NOMO-1 (cell line): ENCODE data around the gene HLA-B.
"Not testable (repeated sequence)": the region's sequence is repeated elsewhere in the genome, so short reads cannot be mapped to it uniquely, and the experiment has no call there.

Source experiments
- DNase-seq, 2 experiments: peaks; one replicate each; lab custom pipeline; 2025; ENCODE audit not compliant: unreplicated experiment in 2 of 2; lab: John Stamatoyannopoulos, UW

Gene HLA-B

GRCh38 chr6:31356946-31357466, at the start of gene HLA-B:
Gene HLA-B (minus strand): TSS chr6:31357179. CDS start chr6:31357158, 21 bp downstream.
- DNase-seq = peak; percentile 50 to 73

GRCh38 chr6:31405996-31406395, 49.0 kb upstream of the HLA-B start:
- DNase-seq = no peak

DNA sequence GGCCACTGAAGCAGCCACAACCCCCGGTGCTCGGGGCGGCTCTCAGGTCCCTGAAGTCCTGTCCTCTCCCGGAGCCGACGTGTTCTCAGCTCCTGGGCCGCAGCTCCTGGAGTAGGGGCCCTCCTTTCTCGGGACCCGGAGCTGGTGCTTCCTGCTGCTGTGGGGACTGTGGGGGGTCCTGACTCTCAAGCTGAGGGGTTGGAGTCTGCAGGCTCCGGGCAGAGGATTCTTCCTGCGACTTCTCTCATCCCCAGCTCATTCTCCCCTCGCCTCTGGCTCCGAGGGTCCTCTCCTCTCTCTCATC, 47.0 kb upstream of the HLA-B start:
- not testable (repeated sequence) for DNase-seq

GRCh38 chr6:31403283-31404060, 46.5 kb upstream of the HLA-B start, which contains the start of gene MICA:
Gene MICA (plus strand): TSS chr6:31403595. CDS start chr6:31403633, 38 bp downstream.
- peak in 1 of 2 experiments; percentile 3 for DNase-seq

DNA sequence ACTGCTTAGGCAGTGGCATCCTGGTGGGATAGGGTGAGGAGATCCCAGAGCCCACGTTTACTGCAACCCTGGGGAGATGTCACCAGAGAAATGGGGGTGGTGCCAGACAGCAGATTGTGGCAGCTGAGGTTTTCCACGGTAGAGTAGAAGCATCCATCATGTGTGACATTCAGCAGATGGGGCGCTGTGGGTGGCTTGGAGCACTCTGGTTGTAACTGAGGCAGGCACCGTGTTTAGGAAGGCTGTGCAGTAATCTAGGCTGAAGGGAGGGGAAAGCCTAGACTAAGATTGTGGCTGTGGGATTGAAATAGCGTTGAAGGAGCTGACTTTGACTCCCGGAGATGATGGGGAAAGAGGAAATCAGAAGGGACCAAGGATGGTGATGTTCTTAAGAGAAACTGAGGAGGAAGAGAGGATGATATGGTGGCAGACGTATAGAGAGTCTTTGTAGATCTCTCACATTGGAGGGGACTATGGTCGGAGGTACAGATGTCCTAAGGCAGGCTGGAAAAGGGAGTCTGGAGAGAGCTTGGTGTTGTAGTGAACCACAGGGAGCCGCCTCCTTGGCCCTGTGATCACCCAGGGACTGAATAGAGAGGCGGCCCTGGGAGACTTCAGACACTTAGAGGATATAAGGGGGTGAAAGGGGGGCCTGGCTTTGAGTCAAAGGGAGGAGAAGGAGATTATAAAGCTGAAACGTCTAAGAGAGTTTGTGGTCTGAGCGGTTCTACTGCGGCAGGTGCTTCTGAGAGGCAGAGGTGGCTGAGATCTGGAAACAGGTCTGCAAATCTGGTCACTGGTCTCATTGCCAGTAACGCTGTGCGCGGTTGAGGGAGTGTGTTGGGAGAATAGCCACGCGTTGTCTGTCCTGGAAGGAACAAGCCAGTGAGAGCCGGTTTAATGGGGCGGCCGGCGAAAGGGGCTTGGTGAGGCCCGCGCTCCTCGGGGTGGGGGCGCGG, 45.6 kb upstream of the HLA-B start:
- DNase-seq = no peak

- DNase-seq = peak in 1 of 2 experiments; percentile 8
Measured at GRCh38 chr6:31401403-31401802, 44.4 kb upstream of the HLA-B start.

DNA sequence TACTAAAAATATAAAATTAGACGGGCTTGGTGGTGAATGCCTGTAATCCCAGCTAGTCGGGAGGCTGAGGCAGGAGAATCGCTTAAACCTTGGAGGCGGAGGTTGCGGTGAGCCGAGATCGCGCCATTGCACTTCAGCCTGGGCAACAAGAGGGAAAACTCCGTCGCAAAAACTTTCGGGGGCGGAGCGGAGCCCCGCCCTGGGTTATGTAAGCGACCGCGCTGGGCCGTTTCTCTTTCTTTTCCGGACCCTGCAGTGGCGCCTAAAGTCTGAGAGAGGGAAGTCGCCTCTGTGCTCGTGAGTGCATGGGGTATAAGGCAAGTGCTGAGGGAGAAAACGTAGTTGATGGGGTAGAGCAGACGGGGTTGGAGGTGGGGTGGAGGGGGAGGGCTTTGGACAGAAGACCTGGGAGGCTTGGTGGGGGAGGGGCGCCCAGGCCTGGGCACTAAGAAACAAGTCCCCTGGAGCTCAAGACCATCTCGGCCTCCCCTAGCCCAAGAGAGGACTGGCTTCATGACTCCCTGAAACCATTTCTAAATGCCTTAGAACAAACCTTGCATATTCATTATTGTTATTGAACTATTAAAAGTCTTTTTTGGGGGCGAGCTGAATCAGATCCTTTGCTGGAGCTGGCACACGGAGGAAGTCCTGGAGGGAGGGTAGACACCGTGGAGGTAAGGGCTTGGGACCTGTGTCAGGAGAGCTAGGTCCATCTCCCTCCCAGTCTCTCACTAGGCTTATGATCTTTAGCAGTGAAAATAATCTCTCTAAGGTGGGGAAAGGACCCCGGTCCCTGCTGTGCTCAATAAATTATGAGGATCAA, 43.7 kb upstream of the HLA-B start:
- peak; percentile 85 to 91 for DNase-seq

GRCh38 chr6:31399589-31400466, 42.8 kb upstream of the HLA-B start:
- DNase-seq = peak; percentile 78 to 86

DNA sequence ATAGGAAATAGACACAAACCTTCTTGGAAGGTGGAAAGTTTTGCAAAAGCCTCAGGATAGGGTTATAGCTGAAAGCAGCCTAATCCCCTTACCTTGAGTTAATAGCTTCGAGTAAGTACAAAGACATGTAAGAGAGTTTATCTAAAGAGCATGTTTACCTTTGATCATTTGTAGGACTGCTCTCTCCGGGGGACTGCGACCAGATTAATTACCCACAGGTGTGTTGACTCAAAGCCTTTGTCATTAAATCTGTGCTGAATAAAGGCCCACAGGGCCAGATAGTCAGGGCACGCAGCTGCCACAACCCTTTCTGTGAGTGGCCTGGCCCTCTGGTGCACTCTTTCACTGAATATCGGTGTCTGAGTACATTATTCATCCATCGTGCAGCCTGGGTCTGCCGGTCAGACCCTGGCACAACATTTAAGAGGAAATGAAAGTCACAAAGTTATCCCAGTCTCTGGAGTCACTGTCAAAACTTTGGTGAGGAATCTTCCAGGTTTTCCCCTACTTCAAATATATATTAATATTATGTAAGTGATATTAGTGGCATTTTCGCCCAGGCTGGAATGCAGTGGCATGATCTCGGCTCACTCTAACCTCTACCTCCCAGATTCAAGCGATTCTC, 41.0 kb upstream of the HLA-B start:
- no peak for DNase-seq

- not testable (repeated sequence) for DNase-seq
Measured at GRCh38 chr6:31397153-31397499, 40.1 kb upstream of the HLA-B start.

DNA sequence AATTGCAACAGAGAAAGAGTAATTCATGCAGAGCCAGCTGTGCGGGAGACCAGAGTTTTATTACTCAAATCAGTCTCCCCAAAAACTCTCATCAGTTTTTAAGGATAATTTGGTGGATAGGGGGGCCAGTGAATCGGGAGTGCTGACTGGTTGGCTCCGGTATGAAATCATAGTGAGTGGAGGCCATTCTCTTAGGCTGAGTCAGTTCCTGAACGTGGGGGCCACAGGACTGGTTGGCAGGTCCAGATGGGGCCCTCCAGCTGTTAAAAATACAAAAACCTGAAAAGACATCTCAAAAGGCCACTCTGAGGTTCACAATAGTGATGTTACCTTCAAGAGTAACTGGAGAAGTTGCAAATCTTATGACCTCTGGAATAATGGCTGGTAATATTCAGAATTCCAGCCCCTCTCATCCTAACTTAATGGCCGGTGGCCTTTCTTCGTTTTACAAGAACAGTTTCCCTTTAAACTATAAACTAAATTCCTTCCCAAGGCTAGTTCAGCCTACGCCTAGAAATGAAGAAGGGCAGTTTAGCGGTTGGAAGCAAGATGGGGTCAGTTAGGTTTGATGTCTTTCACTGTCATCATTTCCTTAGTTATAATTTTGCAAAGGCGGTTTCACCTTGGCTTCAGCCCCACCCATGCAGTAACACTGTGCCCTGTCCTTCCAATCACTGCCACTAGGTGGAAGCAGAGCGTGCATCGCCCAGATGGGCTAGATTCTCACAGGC, 39.6 kb upstream of the HLA-B start:
- peak; percentile 65 to 72 for DNase-seq

- no peak for DNase-seq
Measured at GRCh38 chr6:31395832-31396231, 38.9 kb upstream of the HLA-B start.

GRCh38 chr6:31394381-31394780, 37.4 kb upstream of the HLA-B start:
- no peak for DNase-seq

DNA sequence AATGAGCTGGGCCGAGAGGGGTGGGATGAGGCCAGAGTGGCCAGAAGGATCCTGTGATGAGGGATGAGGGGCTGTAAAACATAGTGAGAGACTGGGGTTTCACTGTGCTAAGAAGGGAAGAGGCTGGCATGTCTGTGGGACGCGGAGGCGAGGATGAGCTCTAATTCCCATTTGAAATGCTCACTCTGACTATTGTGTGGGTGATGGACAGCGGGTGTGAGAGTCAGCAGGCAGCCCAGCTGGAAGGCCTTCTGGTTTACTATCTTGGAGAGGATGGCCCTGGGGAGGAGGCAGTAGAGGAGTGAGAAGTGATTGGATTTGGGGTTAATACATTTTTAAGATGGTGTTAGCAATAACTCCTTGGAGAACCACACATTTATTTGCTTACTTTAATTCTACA, 37.0 kb upstream of the HLA-B start:
- no peak for DNase-seq

DNA sequence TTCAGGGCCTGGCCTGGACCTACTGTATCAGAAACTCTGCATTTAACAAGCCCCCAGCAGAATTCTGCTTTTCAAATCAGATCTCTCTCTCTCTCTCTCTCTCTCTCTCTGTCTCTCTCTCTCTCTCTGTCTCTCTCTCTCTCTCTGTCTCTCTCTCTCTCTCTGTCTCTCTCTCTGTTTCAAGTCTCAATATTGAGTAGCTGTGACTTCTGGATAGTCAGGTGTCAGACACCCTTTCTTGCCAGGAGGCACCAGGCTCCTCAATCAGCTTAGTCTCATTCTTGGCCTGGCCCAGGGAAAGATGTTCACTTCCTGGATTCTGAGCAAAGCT, 32.8 kb upstream of the HLA-B start:
- not testable (repeated sequence) for DNase-seq

- not testable (repeated sequence) for DNase-seq
Measured at GRCh38 chr6:31388916-31389801, 32.2 kb upstream of the HLA-B start.

DNA sequence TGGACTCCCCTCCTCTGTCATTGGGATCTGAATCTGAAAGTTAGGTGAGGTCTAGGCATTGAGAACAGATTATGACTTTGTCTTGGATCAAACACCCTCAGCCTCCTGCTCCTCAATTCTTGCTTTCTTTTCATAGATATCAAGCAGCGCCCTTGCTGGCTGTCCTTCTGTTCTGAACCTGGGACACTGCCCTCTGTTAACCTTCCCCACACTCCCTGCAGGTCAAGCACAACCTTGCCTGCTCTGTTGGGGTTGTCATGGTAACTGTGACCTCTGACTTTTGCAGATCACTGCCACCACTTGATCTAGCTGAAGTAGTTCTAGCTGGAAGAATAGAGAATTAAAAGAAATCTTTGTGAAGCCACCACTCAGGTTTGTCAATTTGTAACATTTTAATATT, 30.0 kb upstream of the HLA-B start:
- no peak for DNase-seq

DNA sequence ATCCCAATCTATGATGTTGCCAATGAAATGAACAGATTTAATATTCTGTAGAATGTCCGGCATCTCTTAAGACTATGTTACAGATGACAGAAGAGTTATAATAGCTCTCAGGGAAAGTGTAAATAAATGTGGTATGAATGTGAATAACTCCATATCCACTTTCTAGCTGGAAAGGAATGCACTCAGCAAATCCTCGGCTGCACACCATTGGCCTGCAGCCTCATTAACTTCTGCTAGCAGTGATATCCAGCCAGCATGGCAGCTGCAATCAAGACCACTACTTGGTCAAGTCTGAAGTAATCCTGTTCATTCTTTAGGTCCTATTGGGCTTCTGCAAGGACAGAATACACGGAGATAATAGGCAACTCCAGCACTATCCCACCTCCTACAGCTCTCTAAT, 29.1 kb upstream of the HLA-B start:
- DNase-seq = no peak
